Measurements from ENCODE around the gene ADARB2.

The ADARB2 gene

DNA sequence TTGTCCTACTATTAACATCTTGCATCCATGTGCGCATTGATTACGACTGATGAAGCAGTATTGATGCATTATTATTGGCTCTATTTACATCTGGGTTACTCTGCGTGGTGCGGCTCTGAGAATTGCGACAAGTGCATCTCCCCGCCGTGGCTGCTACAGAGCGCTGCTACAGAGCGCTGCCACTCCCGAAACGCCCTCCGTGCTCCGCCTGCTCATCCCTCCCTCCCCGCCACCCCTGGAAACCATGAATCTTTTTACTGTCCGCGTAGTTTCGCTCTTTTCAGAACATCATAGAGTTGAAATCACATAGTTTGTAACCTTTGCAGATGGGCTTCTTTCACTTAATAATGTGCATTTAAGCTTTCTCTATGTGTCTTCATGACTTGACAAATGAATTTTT lies 74.1 kb downstream of the ADARB2 start:
- Histone ChIP-seq H3K9me3 (ENCODE audit: control insufficient read depth, insufficient read depth, low read depth, low read length) (no peaks in the 10 kb centered on the region), H3K4me1 (ENCODE audit: control insufficient read depth, insufficient read depth, low read length) (no peaks in the 10 kb centered on the region), H3K4me3 (ENCODE audit: low read depth, low read length) (no peak overlapping the region), H3K27ac (ENCODE audit: extremely low read depth, low read depth, low read length) (no peak overlapping the region), H3K36me3 (ENCODE audit: control insufficient read depth in 2 of 2, insufficient read depth in 1 of 2, low read length in 2 of 2) (no peaks in the 10 kb centered on the region)
- TF ChIP-seq, protein P1, sequence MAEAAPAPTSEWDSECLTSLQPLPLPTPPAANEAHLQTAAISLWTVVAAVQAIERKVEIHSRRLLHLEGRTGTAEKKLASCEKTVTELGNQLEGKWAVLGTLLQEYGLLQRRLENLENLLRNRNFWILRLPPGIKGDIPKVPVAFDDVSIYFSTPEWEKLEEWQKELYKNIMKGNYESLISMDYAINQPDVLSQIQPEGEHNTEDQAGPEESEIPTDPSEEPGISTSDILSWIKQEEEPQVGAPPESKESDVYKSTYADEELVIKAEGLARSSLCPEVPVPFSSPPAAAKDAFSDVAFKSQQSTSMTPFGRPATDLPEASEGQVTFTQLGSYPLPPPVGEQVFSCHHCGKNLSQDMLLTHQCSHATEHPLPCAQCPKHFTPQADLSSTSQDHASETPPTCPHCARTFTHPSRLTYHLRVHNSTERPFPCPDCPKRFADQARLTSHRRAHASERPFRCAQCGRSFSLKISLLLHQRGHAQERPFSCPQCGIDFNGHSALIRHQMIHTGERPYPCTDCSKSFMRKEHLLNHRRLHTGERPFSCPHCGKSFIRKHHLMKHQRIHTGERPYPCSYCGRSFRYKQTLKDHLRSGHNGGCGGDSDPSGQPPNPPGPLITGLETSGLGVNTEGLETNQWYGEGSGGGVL (tag by site-specific recombination; IDR thresholded peaks at IDR 0.05), result no peak
- TF ChIP-seq ZNF174 (tag by site-specific recombination; IDR thresholded peaks at IDR 0.05) (no peak), ZNF510 (tag by site-specific recombination; IDR thresholded peaks at IDR 0.05; ENCODE audit: insufficient replicate concordance) (no peak), KLF7 (tag by site-specific recombination; IDR thresholded peaks at IDR 0.05; ENCODE audit: borderline replicate concordance) (no peak), ZNF404 (tag by site-specific recombination; IDR thresholded peaks at IDR 0.05) (no peak), REPIN1 (tag by site-specific recombination; IDR thresholded peaks at IDR 0.05; ENCODE audit: low read depth) (no peak), ZNF24 (tag by site-specific recombination; IDR thresholded peaks at IDR 0.05) (no peak), ZNF610 (tag by site-specific recombination; IDR thresholded peaks at IDR 0.05; ENCODE audit: borderline replicate concordance) (no peak), ZNF366 (tag by site-specific recombination; conservative IDR thresholded peaks at IDR 0.05) (no peak), ZNF121 (tag by site-specific recombination; IDR thresholded peaks at IDR 0.05) (no peak), KLF9 (tag by site-specific recombination; IDR thresholded peaks at IDR 0.05; ENCODE audit: low read depth) (no peak)
- TF ChIP-seq, protein P2, sequence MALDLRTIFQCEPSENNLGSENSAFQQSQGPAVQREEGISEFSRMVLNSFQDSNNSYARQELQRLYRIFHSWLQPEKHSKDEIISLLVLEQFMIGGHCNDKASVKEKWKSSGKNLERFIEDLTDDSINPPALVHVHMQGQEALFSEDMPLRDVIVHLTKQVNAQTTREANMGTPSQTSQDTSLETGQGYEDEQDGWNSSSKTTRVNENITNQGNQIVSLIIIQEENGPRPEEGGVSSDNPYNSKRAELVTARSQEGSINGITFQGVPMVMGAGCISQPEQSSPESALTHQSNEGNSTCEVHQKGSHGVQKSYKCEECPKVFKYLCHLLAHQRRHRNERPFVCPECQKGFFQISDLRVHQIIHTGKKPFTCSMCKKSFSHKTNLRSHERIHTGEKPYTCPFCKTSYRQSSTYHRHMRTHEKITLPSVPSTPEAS (tag by site-specific recombination; IDR thresholded peaks at IDR 0.05), result no peak
- TF ChIP-seq, protein P3, sequence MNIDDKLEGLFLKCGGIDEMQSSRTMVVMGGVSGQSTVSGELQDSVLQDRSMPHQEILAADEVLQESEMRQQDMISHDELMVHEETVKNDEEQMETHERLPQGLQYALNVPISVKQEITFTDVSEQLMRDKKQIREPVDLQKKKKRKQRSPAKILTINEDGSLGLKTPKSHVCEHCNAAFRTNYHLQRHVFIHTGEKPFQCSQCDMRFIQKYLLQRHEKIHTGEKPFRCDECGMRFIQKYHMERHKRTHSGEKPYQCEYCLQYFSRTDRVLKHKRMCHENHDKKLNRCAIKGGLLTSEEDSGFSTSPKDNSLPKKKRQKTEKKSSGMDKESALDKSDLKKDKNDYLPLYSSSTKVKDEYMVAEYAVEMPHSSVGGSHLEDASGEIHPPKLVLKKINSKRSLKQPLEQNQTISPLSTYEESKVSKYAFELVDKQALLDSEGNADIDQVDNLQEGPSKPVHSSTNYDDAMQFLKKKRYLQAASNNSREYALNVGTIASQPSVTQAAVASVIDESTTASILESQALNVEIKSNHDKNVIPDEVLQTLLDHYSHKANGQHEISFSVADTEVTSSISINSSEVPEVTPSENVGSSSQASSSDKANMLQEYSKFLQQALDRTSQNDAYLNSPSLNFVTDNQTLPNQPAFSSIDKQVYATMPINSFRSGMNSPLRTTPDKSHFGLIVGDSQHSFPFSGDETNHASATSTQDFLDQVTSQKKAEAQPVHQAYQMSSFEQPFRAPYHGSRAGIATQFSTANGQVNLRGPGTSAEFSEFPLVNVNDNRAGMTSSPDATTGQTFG (tag by site-specific recombination; IDR thresholded peaks at IDR 0.05; ENCODE audit: borderline replicate concordance), result no peak
- TF ChIP-seq, protein P4, sequence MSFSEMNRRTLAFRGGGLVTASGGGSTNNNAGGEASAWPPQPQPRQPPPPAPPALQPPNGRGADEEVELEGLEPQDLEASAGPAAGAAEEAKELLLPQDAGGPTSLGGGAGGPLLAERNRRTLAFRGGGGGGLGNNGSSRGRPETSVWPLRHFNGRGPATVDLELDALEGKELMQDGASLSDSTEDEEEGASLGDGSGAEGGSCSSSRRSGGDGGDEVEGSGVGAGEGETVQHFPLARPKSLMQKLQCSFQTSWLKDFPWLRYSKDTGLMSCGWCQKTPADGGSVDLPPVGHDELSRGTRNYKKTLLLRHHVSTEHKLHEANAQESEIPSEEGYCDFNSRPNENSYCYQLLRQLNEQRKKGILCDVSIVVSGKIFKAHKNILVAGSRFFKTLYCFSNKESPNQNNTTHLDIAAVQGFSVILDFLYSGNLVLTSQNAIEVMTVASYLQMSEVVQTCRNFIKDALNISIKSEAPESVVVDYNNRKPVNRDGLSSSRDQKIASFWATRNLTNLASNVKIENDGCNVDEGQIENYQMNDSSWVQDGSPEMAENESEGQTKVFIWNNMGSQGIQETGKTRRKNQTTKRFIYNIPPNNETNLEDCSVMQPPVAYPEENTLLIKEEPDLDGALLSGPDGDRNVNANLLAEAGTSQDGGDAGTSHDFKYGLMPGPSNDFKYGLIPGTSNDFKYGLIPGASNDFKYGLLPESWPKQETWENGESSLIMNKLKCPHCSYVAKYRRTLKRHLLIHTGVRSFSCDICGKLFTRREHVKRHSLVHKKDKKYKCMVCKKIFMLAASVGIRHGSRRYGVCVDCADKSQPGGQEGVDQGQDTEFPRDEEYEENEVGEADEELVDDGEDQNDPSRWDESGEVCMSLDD (tag by site-specific recombination; IDR thresholded peaks at IDR 0.05), result no peak
- TF ChIP-seq, protein P5, sequence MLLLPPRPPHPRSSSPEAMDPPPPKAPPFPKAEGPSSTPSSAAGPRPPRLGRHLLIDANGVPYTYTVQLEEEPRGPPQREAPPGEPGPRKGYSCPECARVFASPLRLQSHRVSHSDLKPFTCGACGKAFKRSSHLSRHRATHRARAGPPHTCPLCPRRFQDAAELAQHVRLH (tag by site-specific recombination; IDR thresholded peaks at IDR 0.05), result no peak
- TF ChIP-seq, protein P6, sequence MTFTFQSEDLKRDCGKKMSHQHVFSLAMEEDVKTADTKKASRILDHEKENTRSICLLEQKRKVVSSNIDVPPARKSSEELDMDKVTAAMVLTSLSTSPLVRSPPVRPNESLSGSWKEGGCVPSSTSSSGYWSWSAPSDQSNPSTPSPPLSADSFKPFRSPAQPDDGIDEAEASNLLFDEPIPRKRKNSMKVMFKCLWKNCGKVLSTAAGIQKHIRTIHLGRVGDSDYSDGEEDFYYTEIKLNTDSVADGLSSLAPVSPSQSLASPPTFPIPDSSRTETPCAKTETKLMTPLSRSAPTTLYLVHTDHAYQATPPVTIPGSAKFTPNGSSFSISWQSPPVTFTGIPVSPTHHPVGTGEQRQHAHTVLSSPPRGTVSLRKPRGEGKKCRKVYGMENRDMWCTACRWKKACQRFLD (tag by site-specific recombination; IDR thresholded peaks at IDR 0.05), result no peak
- TF ChIP-seq, protein P7, sequence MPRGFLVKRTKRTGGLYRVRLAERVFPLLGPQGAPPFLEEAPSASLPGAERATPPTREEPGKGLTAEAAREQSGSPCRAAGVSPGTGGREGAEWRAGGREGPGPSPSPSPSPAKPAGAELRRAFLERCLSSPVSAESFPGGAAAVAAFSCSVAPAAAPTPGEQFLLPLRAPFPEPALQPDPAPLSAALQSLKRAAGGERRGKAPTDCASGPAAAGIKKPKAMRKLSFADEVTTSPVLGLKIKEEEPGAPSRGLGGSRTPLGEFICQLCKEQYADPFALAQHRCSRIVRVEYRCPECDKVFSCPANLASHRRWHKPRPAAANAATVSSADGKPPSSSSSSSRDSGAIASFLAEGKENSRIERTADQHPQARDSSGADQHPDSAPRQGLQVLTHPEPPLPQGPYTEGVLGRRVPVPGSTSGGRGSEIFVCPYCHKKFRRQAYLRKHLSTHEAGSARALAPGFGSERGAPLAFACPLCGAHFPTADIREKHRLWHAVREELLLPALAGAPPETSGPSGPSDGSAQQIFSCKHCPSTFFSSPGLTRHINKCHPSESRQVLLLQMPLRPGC (tag by site-specific recombination; IDR thresholded peaks at IDR 0.05), result no peak
- CTCF ChIA-PET, result no interaction called here
- POLR2A ChIA-PET, result no interaction called here
